H1 (cell line): ENCODE data around the gene PTAR1. TPM values are rescaled to one million over a fixed set of nuclear protein-coding genes. Genes with fewer than 3 reads are reported as not detected.

Source experiments
- NRF1 ChIP-seq: IDR thresholded peaks from 2 replicates; pipeline ENCODE4 v1.6.1; 2011; ENCODE audit warnings: mild to moderate bottlenecking, low read depth, low read length, improper control_type of control experiment
- SRF ChIP-seq: IDR thresholded peaks from 2 replicates; pipeline ENCODE4 v1.6.1; 2011; ENCODE audit warnings: mild to moderate bottlenecking, low read depth, low read length, moderate library complexity
- YY1 ChIP-seq: IDR thresholded peaks from 2 replicates; pipeline ENCODE4 v1.6.1; 2011; ENCODE audit warnings: low read depth, mild to moderate bottlenecking, low read length
- ZNF274 ChIP-seq: IDR thresholded peaks from 2 replicates; pipeline ENCODE4 v1.7.0; 2012; ENCODE audit warnings: low read length, borderline replicate concordance; ENCODE audit errors: extremely low read depth
- polyA plus RNA-seq, 7 experiments: library from polyadenylated mRNA; depleted of rRNA in 3 of 7; stranded (reverse) in 5 of 7; unstranded in 2 of 7; fragments of >200 nt in 5 of 7; fragments of 200-250 nt in 2 of 7; gene quantifications; 1 replicate in 5 of 7; 2 replicates in 1 of 7; 4 replicates in 1 of 7; pipeline versions ENCODE4 v1.2.1 to v1.2.3, GENCODE V29; 2011 to 2013; ENCODE audit warnings: missing spikeins in 2 of 7, mixed read lengths in 2 of 7
- total RNA-seq: library from RNA; stranded (reverse); fragmentation: NEBNext Ultra II Directional; extraction: Animal tissue kit (Norgen Biotek cat#: 25700); gene quantifications from 2 replicates; pipeline ENCODE4 v1.2.1, GENCODE V29; 2021
- TF ChIP-seq, protein P1 (sequence below): fragments of 300-600 bp; sonication (generic); IDR thresholded peaks from 2 replicates; pipeline ENCODE4 v1.7.1; 2012; ENCODE audit warnings: low read length, moderate library complexity, mild to moderate bottlenecking, inconsistent platforms; ENCODE audit not compliant: insufficient replicate concordance
- TF ChIP-seq, protein P2 (sequence below), 3 experiments: IDR thresholded peaks; 1 replicate in 2 of 3; 2 replicates in 1 of 3; pipeline versions ENCODE4 v1.5.1 to v1.6.1; 2011; ENCODE audit warnings: low read length in 3 of 3, mild to moderate bottlenecking in 3 of 3, inconsistent platforms in 2 of 3, low read depth in 1 of 3, moderate library complexity in 1 of 3; ENCODE audit not compliant: insufficient read depth in 1 of 3; ENCODE audit errors: control extremely low read depth in 1 of 3
- TF ChIP-seq, protein P3 (sequence below): IDR thresholded peaks from 2 replicates; pipeline ENCODE4 v1.6.1; 2011; ENCODE audit warnings: low read depth, mild to moderate bottlenecking, low read length; ENCODE audit not compliant: insufficient read depth

PTAR1 gene
- total and polyA plus RNA-seq, 2 of the 8 experiments (the other 6 are each of a cell fraction or from before 2014, with no cell fraction given), result 19.5 to 84.9 TPM

DNA sequence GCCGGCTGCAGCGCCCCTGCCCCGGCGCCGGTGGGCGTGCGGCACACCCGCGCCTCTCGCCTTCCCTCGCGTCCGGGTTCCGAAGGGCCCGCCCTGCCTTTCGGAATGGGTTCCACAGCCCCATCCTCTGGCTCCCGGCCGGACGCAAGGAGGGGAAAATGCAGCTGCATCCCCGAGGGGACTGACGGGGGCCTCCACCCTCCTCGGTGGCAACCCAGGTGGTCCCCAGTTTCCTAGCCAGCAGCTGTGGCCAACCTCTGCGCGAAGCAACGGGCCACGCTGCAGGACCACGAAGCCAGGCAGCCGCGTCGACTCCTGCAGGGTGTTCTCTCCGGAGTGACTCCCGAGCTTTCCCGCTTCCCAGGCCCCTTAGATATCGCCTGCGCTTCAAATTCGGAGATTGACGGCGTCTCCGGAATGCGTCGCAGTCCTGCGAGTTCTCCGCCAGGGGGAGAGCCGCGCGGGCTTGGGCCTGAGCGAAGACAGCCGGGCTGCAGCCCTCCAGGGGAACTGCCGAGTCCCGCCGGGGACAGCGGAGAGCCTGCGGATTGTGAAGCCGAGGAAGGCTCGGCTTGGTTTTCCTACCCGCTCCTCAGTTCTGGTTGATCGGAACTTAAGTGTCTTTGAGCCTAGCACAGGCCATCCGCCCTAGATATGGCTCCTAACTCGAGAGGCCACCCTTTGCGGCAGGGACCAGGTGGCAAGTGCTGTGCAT, 87.1 kb downstream of the PTAR1 start (continued):
- TF ChIP-seq, protein P1, sequence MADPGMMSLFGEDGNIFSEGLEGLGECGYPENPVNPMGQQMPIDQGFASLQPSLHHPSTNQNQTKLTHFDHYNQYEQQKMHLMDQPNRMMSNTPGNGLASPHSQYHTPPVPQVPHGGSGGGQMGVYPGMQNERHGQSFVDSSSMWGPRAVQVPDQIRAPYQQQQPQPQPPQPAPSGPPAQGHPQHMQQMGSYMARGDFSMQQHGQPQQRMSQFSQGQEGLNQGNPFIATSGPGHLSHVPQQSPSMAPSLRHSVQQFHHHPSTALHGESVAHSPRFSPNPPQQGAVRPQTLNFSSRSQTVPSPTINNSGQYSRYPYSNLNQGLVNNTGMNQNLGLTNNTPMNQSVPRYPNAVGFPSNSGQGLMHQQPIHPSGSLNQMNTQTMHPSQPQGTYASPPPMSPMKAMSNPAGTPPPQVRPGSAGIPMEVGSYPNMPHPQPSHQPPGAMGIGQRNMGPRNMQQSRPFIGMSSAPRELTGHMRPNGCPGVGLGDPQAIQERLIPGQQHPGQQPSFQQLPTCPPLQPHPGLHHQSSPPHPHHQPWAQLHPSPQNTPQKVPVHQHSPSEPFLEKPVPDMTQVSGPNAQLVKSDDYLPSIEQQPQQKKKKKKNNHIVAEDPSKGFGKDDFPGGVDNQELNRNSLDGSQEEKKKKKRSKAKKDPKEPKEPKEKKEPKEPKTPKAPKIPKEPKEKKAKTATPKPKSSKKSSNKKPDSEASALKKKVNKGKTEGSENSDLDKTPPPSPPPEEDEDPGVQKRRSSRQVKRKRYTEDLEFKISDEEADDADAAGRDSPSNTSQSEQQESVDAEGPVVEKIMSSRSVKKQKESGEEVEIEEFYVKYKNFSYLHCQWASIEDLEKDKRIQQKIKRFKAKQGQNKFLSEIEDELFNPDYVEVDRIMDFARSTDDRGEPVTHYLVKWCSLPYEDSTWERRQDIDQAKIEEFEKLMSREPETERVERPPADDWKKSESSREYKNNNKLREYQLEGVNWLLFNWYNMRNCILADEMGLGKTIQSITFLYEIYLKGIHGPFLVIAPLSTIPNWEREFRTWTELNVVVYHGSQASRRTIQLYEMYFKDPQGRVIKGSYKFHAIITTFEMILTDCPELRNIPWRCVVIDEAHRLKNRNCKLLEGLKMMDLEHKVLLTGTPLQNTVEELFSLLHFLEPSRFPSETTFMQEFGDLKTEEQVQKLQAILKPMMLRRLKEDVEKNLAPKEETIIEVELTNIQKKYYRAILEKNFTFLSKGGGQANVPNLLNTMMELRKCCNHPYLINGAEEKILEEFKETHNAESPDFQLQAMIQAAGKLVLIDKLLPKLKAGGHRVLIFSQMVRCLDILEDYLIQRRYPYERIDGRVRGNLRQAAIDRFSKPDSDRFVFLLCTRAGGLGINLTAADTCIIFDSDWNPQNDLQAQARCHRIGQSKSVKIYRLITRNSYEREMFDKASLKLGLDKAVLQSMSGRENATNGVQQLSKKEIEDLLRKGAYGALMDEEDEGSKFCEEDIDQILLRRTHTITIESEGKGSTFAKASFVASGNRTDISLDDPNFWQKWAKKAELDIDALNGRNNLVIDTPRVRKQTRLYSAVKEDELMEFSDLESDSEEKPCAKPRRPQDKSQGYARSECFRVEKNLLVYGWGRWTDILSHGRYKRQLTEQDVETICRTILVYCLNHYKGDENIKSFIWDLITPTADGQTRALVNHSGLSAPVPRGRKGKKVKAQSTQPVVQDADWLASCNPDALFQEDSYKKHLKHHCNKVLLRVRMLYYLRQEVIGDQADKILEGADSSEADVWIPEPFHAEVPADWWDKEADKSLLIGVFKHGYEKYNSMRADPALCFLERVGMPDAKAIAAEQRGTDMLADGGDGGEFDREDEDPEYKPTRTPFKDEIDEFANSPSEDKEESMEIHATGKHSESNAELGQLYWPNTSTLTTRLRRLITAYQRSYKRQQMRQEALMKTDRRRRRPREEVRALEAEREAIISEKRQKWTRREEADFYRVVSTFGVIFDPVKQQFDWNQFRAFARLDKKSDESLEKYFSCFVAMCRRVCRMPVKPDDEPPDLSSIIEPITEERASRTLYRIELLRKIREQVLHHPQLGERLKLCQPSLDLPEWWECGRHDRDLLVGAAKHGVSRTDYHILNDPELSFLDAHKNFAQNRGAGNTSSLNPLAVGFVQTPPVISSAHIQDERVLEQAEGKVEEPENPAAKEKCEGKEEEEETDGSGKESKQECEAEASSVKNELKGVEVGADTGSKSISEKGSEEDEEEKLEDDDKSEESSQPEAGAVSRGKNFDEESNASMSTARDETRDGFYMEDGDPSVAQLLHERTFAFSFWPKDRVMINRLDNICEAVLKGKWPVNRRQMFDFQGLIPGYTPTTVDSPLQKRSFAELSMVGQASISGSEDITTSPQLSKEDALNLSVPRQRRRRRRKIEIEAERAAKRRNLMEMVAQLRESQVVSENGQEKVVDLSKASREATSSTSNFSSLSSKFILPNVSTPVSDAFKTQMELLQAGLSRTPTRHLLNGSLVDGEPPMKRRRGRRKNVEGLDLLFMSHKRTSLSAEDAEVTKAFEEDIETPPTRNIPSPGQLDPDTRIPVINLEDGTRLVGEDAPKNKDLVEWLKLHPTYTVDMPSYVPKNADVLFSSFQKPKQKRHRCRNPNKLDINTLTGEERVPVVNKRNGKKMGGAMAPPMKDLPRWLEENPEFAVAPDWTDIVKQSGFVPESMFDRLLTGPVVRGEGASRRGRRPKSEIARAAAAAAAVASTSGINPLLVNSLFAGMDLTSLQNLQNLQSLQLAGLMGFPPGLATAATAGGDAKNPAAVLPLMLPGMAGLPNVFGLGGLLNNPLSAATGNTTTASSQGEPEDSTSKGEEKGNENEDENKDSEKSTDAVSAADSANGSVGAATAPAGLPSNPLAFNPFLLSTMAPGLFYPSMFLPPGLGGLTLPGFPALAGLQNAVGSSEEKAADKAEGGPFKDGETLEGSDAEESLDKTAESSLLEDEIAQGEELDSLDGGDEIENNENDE, result no peak
- TF ChIP-seq NRF1, result peak; percentile 31; the same call in 1 of the 2 replicates
- no peak for TF ChIP-seq SRF
- no peak for TF ChIP-seq YY1
- TF ChIP-seq, protein P2, sequence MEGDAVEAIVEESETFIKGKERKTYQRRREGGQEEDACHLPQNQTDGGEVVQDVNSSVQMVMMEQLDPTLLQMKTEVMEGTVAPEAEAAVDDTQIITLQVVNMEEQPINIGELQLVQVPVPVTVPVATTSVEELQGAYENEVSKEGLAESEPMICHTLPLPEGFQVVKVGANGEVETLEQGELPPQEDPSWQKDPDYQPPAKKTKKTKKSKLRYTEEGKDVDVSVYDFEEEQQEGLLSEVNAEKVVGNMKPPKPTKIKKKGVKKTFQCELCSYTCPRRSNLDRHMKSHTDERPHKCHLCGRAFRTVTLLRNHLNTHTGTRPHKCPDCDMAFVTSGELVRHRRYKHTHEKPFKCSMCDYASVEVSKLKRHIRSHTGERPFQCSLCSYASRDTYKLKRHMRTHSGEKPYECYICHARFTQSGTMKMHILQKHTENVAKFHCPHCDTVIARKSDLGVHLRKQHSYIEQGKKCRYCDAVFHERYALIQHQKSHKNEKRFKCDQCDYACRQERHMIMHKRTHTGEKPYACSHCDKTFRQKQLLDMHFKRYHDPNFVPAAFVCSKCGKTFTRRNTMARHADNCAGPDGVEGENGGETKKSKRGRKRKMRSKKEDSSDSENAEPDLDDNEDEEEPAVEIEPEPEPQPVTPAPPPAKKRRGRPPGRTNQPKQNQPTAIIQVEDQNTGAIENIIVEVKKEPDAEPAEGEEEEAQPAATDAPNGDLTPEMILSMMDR (IDR thresholded peaks at IDR 0.05; ENCODE audit: control extremely low read depth in 1 of 3, insufficient read depth in 1 of 3, low read depth in 1 of 3, low read length in 3 of 3), result peak; percentile 80 to 91 (median 88)
- TF ChIP-seq, protein P3, sequence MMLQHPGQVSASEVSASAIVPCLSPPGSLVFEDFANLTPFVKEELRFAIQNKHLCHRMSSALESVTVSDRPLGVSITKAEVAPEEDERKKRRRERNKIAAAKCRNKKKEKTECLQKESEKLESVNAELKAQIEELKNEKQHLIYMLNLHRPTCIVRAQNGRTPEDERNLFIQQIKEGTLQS, result no peak
- no peak for TF ChIP-seq ZNF274
